ENCODE results near the gene LRRFIP1. TPM values are rescaled to one million over a fixed set of nuclear protein-coding genes. Genes with fewer than 3 reads are reported as not detected.

Gene LRRFIP1
- total RNA-seq, 4 donors from 2014 or later = 51.5 to 95.4 (median 65.6) TPM

GRCh38 chr2:237752761-237753165 lies 125.4 kb downstream of the LRRFIP1 start:
- Histone ChIP-seq H3K4me3 (no peak overlapping the region), H3K4me1 (no peaks in the 10 kb centered on the region), H3K36me3 (peaks cover 0 to 93% (median 10%) of the 10 kb centered on the region in 3 donors), H3K27ac (no peak overlapping the region), H3K9me3 (no peaks in the 10 kb centered on the region), H3K27me3 (no peaks in the 10 kb centered on the region)
- 41 to 48% methylated on average over 5 of the region's 5 CpGs for WGBS, 2 donors
- TF ChIP-seq POLR2A (IDR thresholded peaks at IDR 0.05) = no peak
- no peak for TF ChIP-seq CTCF (IDR thresholded peaks at IDR 0.05)
- TF ChIP-seq EP300 (IDR thresholded peaks at IDR 0.05) = no peak
- DNase-seq (ENCODE audit: low spot score in 2 of 2) = no peak

- no peak for DNase-seq (ENCODE audit: low spot score in 2 of 2)
- Histone ChIP-seq H3K4me3 (no peak overlapping the region), H3K4me1 (no peaks in the 10 kb centered on the region), H3K27ac (no peak overlapping the region), H3K9me3 (no peaks in the 10 kb centered on the region), H3K36me3 (peaks cover 0 to 94% (median 10%) of the 10 kb centered on the region in 3 donors), H3K27me3 (no peaks in the 10 kb centered on the region)
- WGBS, 2 donors = 87 to 88% methylated on average over 3 of the region's 3 CpGs
- TF ChIP-seq POLR2A (IDR thresholded peaks at IDR 0.05) = no peak
- TF ChIP-seq CTCF (IDR thresholded peaks at IDR 0.05) = no peak
Observed at GRCh38 chr2:237754182-237754581, 126.8 kb downstream of the LRRFIP1 start.

GRCh38 chr2:237754626-237755248 lies 127.3 kb downstream of the LRRFIP1 start:
- no peaks in the 10 kb centered on the region for H3K9me3 ChIP-seq
- H3K27ac ChIP-seq = no peak overlapping the region
- H3K36me3 ChIP-seq = peaks cover 0 to 94% (median 12%) of the 10 kb centered on the region in 3 donors
- no peak overlapping the region for H3K4me3 ChIP-seq
- TF ChIP-seq CTCF (IDR thresholded peaks at IDR 0.05) (no peak), EP300 (IDR thresholded peaks at IDR 0.05) (no peak), POLR2A (IDR thresholded peaks at IDR 0.05) (no peak)
- H3K4me1 ChIP-seq = no peaks in the 10 kb centered on the region
- H3K27me3 ChIP-seq = no peaks in the 10 kb centered on the region
- no peak for DNase-seq (ENCODE audit: low spot score in 2 of 2)
- 74 to 87% methylated on average over 8 to 12 of the region's 12 CpGs for WGBS, 2 donors

GRCh38 chr2:237757616-237758015 lies 130.2 kb downstream of the LRRFIP1 start:
- 87 to 91% methylated on average over 10 of the region's 10 CpGs for WGBS, 2 donors
- no peak for TF ChIP-seq CTCF (IDR thresholded peaks at IDR 0.05)
- no peak for TF ChIP-seq EP300 (IDR thresholded peaks at IDR 0.05)
- no peak for TF ChIP-seq POLR2A (IDR thresholded peaks at IDR 0.05)
- Histone ChIP-seq H3K4me1 (no peaks in the 10 kb centered on the region), H3K9me3 (no peaks in the 10 kb centered on the region), H3K4me3 (no peak overlapping the region), H3K27ac (no peak overlapping the region), H3K36me3 (peaks cover 0 to 96% (median 20%) of the 10 kb centered on the region in 3 donors), H3K27me3 (no peaks in the 10 kb centered on the region)
- no peak for DNase-seq (ENCODE audit: low spot score in 2 of 2)

GRCh38 chr2:237758185-237758584 lies 130.8 kb downstream of the LRRFIP1 start:
- Histone ChIP-seq H3K27me3 (no peaks in the 10 kb centered on the region), H3K4me1 (no peaks in the 10 kb centered on the region), H3K4me3 (no peak overlapping the region), H3K27ac (no peak overlapping the region), H3K9me3 (no peaks in the 10 kb centered on the region), H3K36me3 (peaks cover 0 to 96% (median 20%) of the 10 kb centered on the region in 3 donors)
- 87 to 88% methylated on average over 10 of the region's 10 CpGs for WGBS, 2 donors
- TF ChIP-seq EP300 (IDR thresholded peaks at IDR 0.05) (no peak), CTCF (IDR thresholded peaks at IDR 0.05) (no peak), POLR2A (IDR thresholded peaks at IDR 0.05) (no peak)
- DNase-seq (ENCODE audit: low spot score in 2 of 2) = no peak
